Body of pancreas (tissue), 4 donors: ENCODE data around the gene SMAP1.
"Not testable (repeated sequence)": the region's sequence is repeated elsewhere in the genome, so short reads cannot be mapped to it uniquely, and the experiment has no call there.

Source experiments
- CTCF ChIP-seq, 7 experiments: fragments of 450-650 bp in 4 of 7; fragments of 200-600 bp in 3 of 7; sonication (generic) in 3 of 7; IDR thresholded peaks; one replicate each; pipeline ENCODE4 v1.5.1; 2016 to 2019; ENCODE audit warnings: antibody characterized with exemption in 7 of 7
- POLR2A ChIP-seq, 3 donors: fragments of 450-650 bp; IDR thresholded peaks; one replicate each; pipeline ENCODE4 v1.6.1; 2016; ENCODE audit warnings: antibody characterized with exemption in 3 of 3, mild to moderate bottlenecking in 2 of 3

- TF ChIP-seq POLR2A, CTCF (IDR thresholded peaks at IDR 0.05): not testable (repeated sequence)
Measured at GRCh38 chr6:70742462-70742861, 74.8 kb downstream of the SMAP1 start.
